T-cell (primary cell): ENCODE data around the gene ZNF792. TPM values are rescaled to one million over a fixed set of nuclear protein-coding genes. Genes with fewer than 3 reads are reported as not detected.
A peak's percentile ranks its signal among the peaks of the same experiment; 100 is the strongest.
"Not testable (repeated sequence)": the region's sequence is repeated elsewhere in the genome, so short reads cannot be mapped to it uniquely, and the experiment has no call there.

Experiments used
- ATAC-seq, 4 experiments: fragments of 200-7000 bp in 3 of 4; fragments of 150-1000 bp in 1 of 4; cut with Tn5 transposase; replicated peaks in 1 of 4; 1 replicate in 3 of 4; 2 replicates in 1 of 4; pipeline ENCODE4 v1.10.0; 2021; ENCODE audit warnings: moderate library complexity in 3 of 4, mild to moderate bottlenecking in 2 of 4, moderate number of reproducible peaks in 1 of 4
- CTCF ChIA-PET, 2 donors: fragments of 300-600 bp; sonication (Branson Sonifier 250); formaldehyde crosslinking; loops; one replicate each; lab custom pipeline; 2022; ENCODE audit warnings: antibody characterized with exemption in 2 of 2; lab: Charles Lee
- POLR2A ChIA-PET, 2 donors: fragments of 300-600 bp; sonication (Branson Sonifier 250); formaldehyde crosslinking; loops; one replicate each; lab custom pipeline; 2022; ENCODE audit warnings: antibody characterized with exemption in 2 of 2; lab: Charles Lee
- DNase-seq, 35 experiments: peaks; one replicate each; pipeline versions ENCODE4 v3.0.0 to v3.0.0-alpha.2; 2013 to 2023
- H3K27ac ChIP-seq: one replicate; pipeline ENCODE4 v1.5.1; 2013; ENCODE audit warnings: low read length
- H3K27me3 ChIP-seq, 2 experiments: replicated peaks in 1 of 2; 1 replicate in 1 of 2; 2 replicates in 1 of 2; pipeline versions ENCODE4 v1.6.1 to v1.7.0; 2013; ENCODE audit warnings: low read length in 1 of 2, mixed read lengths in 1 of 2; ENCODE audit not compliant: control insufficient read depth in 2 of 2, insufficient read depth in 2 of 2; ENCODE audit errors: extremely low read depth in 1 of 2
- H3K36me3 ChIP-seq, 2 donors: 1 replicate in 1 of 2; 2 replicates in 1 of 2; pipeline versions ENCODE4 v1.6.1 to v1.7.0; 2013; ENCODE audit warnings: low read length in 1 of 2; ENCODE audit not compliant: control insufficient read depth in 2 of 2, insufficient read depth in 1 of 2; ENCODE audit errors: extremely low read depth in 1 of 2
- H3K4me1 ChIP-seq, 2 experiments: 1 replicate in 1 of 2; 2 replicates in 1 of 2; pipeline versions ENCODE4 v1.6.1 to v1.7.0; 2013; ENCODE audit warnings: low read length in 2 of 2, mixed read lengths in 1 of 2; ENCODE audit not compliant: insufficient read depth in 2 of 2, control insufficient read depth in 1 of 2; ENCODE audit errors: extremely low read depth in 1 of 2
- H3K4me3 ChIP-seq, 2 donors: 1 replicate in 1 of 2; 2 replicates in 1 of 2; pipeline versions ENCODE4 v1.5.1 to v1.7.0; 2013; ENCODE audit warnings: mild to moderate bottlenecking in 2 of 2, low read length in 1 of 2, moderate library complexity in 1 of 2; ENCODE audit not compliant: control insufficient read depth in 1 of 2; ENCODE audit errors: extremely low read depth in 1 of 2
- H3K9me3 ChIP-seq: 2 replicates; pipeline ENCODE4 v1.7.0; 2013
- H3K27ac Mint-ChIP-seq, 2 donors: one replicate each; pipeline ENCODE4 v1.8.0; 2020 to 2021; ENCODE audit warnings: mild to moderate bottlenecking in 2 of 2, mixed read lengths in 2 of 2
- H3K27me3 Mint-ChIP-seq, 2 donors: one replicate each; pipeline ENCODE4 v1.8.0; 2021 to 2022; ENCODE audit warnings: mixed read lengths in 2 of 2
- H3K36me3 Mint-ChIP-seq: one replicate; pipeline ENCODE4 v1.8.0; 2021; ENCODE audit warnings: mixed read lengths
- H3K4me1 Mint-ChIP-seq, 3 donors: one replicate each; pipeline ENCODE4 v1.8.0; 2020 to 2022; ENCODE audit warnings: mixed read lengths in 3 of 3, mild to moderate bottlenecking in 1 of 3
- H3K4me3 Mint-ChIP-seq, 3 donors: one replicate each; pipeline ENCODE4 v1.8.0; 2020 to 2022; ENCODE audit warnings: mild to moderate bottlenecking in 3 of 3, mixed read lengths in 3 of 3, moderate library complexity in 3 of 3
- H3K9me3 Mint-ChIP-seq, 3 donors: one replicate each; pipeline ENCODE4 v1.8.0; 2020 to 2022; ENCODE audit warnings: mixed read lengths in 3 of 3
- WGBS: methylation state at CpG from one replicate; pipeline ENCODE4 v1.1.5; 2013; ENCODE audit warnings: missing lambda C conversion rate; ENCODE audit not compliant: insufficient coverage; 5-methylcytosine and 5-hydroxymethylcytosine counted together
- total RNA-seq, 35 experiments: library from RNA in 6 of 35; stranded (reverse) in 6 of 35; fragments of 120-200 nt in 1 of 35; gene quantifications; one replicate each; pipeline versions ENCODE4 v1.2.1 to v1.2.4 and lab custom pipeline; 2013 to 2026

The ZNF792 gene
- total RNA-seq, 5 donors from 2014 or later (not counting 1 experiment from before 2014, with no cell fraction given) = 14.1 to 29.0 (median 26.8) TPM

DNA sequence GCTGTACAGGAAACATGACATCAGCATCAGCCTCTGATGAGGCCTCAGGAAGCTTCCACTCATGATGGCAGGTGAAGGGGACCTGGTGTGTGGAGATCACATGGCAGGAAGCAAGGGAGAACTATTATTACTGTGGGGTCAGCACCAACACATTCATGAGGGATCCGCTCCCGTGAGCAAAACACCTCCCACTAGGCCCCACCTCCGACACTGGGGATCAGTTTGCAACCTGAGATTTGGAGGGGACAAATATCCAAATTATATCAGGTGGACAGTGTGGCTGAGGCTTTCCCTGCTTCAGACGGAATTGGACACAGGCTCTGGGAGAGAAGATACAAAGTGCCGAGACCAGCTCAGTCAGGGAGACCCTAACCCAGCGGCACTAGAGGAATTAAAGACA lies 5.7 kb upstream of the ZNF792 start:
- no peaks in the 10 kb centered on the region for H3K36me3 ChIP-seq
- Mint-ChIP-seq H3K9me3 (peaks cover 0 to 17% (median 8%) of the 10 kb centered on the region in 3 donors), H3K4me3 (no peak overlapping the region), H3K36me3 (peaks cover 9% of the 10 kb centered on the region), H3K4me1 (peaks cover 15 to 24% (median 23%) of the 10 kb centered on the region in 3 donors), H3K27me3 (no peaks in the 10 kb centered on the region), H3K27ac (peak overlapping the region in 1 of 2 donors; percentile 10)
- H3K4me1 ChIP-seq = peaks cover 8 to 20% of the 10 kb centered on the region in 2 experiments
- H3K27ac ChIP-seq = no peak overlapping the region
- POLR2A ChIA-PET = no interaction called here
- no peak overlapping the region for H3K4me3 ChIP-seq
- no peaks in the 10 kb centered on the region for H3K9me3 ChIP-seq
- CTCF ChIA-PET = no interaction called here
- no CpG with 5 or more reads among the region's 6 CpGs for WGBS
- no peak for ATAC-seq
- no peak for DNase-seq
- no peaks in the 10 kb centered on the region for H3K27me3 ChIP-seq

GRCh38 chr19:34967551-34967950 lies 3.5 kb upstream of the ZNF792 start:
- 100% methylated on average over 3 of the region's 6 CpGs for WGBS
- no peaks in the 10 kb centered on the region for H3K9me3 ChIP-seq
- no peaks in the 10 kb centered on the region for H3K36me3 ChIP-seq
- H3K27me3 ChIP-seq = no peaks in the 10 kb centered on the region
- Mint-ChIP-seq H3K9me3 (peaks cover 0 to 24% (median 14%) of the 10 kb centered on the region in 3 donors), H3K36me3 (peaks cover 17% of the 10 kb centered on the region), H3K27ac (peak overlapping the region in 1 of 2 donors; percentile 55), H3K27me3 (no peaks in the 10 kb centered on the region), H3K4me3 (no peak overlapping the region), H3K4me1 (peaks cover 9 to 12% (median 11%) of the 10 kb centered on the region in 3 donors)
- DNase-seq = no peak
- peaks cover 1 to 15% of the 10 kb centered on the region in 2 experiments for H3K4me1 ChIP-seq
- H3K4me3 ChIP-seq = no peak overlapping the region
- H3K27ac ChIP-seq = no peak overlapping the region
- ATAC-seq = no peak
- ChIA-PET POLR2A (no interaction called here), CTCF (interaction anchor here (0.6 to 0.9 kb wide), 2 partner anchors 47 to 271 kb away, joined by 3 to 8 read pairs; no protein-coding TSS in a partner anchor)

DNA sequence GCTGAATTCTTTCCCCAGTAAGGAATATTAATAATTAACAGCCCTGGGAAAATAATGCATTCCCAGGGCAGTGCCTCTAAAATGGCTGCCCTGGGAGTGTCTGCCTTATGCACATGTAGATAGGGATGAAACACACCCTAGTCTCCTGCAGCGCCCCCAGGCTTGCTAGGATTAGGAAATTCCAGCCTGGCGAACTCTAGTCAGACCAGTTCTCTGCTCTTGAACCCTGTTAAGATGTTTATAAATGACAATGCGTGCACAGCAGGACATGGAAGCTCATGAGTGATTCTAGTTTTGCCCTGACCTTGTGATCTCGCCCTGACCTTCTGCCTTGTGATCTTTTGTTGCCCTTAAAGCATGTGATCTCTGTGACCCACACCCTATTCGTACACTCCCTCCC lies 1.5 kb upstream of the ZNF792 start:
- 83% methylated on average over 1 of the region's 5 CpGs for WGBS
- POLR2A ChIA-PET = not testable (repeated sequence)
- H3K9me3 Mint-ChIP-seq = peaks cover 10 to 39% (median 29%) of the 10 kb centered on the region in 3 donors

DNA sequence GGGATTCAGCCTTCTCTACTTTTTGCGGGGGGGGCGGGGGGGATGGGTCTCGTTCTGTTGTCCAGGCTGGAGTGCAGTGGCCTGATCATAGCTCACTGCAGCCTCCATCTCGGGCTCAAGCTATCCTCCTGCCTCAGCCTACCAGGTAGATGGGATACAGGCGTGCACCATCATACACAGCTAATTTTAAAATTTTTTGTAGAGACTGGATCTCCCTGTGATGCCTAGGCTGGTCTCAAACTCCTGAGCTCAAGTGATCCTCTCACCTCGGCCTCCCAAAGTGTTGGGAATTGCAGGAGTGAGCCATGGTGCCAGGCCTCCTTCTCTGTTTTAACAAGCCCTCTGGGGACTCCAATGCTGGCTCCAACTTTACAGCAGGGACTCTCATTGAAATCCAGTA lies 569 bp upstream of the ZNF792 start:
- CTCF ChIA-PET = no interaction called here
- DNase-seq = no peak
- no peak overlapping the region for H3K27ac ChIP-seq

More for the DNA sequence above, 1.5 kb upstream of the ZNF792 start:
- H3K27me3 Mint-ChIP-seq, H3K9me3 ChIP-seq, ATAC-seq, H3K27me3 ChIP-seq, H3K4me3 ChIP-seq, H3K27ac ChIP-seq, DNase-seq, CTCF ChIA-PET, H3K36me3 ChIP-seq: not testable (repeated sequence)
- Mint-ChIP-seq H3K27ac (peak overlapping the region in 1 of 2 donors; percentile 6), H3K4me1 (peaks cover 23 to 29% (median 24%) of the 10 kb centered on the region in 3 donors), H3K4me3 (peak overlapping the region; percentile 34 to 95 (median 93)), H3K36me3 (peaks cover 38% of the 10 kb centered on the region)
- peaks cover 3 to 31% of the 10 kb centered on the region in 2 experiments for H3K4me1 ChIP-seq

DNA sequence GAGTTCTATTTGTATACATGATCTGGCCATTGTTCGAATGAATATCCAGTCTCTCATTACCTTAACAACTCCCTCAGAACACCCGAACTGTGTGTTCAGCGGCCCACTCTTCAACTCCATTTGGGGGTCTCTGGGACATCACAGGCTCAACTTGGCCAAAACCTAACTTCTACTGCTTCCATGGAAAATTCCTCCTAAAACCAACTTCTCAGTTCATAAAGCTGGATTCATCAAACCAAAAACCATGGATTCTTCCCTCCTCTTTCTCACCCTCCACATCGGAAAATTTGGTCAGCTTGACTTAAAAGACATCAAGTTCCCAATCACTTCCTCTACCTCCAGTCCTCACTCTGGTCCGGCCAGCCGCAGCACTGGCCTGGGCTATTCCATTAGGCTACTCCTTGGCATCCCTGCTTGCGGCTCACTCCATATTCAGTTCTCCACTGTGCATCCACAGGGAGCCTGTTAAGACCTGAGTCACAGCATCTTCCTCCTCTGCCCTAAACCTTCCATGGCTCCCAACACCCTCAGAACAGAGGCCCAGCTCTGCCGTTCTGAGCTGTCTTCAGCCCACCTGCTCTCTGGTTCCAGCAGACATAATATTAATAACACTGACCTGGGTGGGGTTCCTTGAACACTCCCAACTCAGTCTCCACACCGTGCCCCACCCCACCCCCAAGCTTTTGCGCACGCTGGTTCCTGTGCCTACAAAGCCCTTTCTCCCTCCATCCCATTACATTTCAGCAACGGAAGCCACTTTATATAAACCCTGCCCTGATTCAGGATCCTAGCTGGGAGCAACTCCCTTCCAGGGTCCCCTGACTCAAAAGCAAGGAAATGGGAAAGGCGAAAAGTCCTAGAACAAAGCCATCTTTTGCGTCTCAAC lies 1.1 kb downstream of the ZNF792 start:
- Mint-ChIP-seq H3K9me3 (peaks cover 20 to 57% (median 36%) of the 10 kb centered on the region in 3 donors), H3K4me3 (peak overlapping the region; percentile 93 to 97 (median 95)), H3K36me3 (peaks cover 60% of the 10 kb centered on the region), H3K27ac (peak overlapping the region; percentile 95), H3K27me3 (no peaks in the 10 kb centered on the region), H3K4me1 (peaks cover 24 to 34% (median 26%) of the 10 kb centered on the region in 3 donors)
- Histone ChIP-seq H3K27ac (peak overlapping the region; percentile 72), H3K4me1 (peaks cover 3 to 31% of the 10 kb centered on the region in 2 experiments), H3K36me3 (peaks cover 28 to 35% of the 10 kb centered on the region in 2 donors), H3K4me3 (peak overlapping the region; percentile 62 to 78), H3K9me3 (peaks cover 14% of the 10 kb centered on the region), H3K27me3 (no peaks in the 10 kb centered on the region)
- 33% methylated on average over 10 of the region's 14 CpGs for WGBS
- ATAC-seq (peak; percentile 4 to 16 (median 12)), DNase-seq (no peak)
- POLR2A ChIA-PET = interaction anchor here in 1 of 2 donors (0.6 kb wide), 1 partner anchor 36 kb away, joined by 3 read pairs; no protein-coding TSS in a partner anchor
- CTCF ChIA-PET = interaction anchor here in 1 of 2 donors (1.6 kb wide), 1 partner anchor 52 kb away, joined by 4 read pairs; no protein-coding TSS in a partner anchor

More for the DNA sequence above, 569 bp upstream of the ZNF792 start:
- Mint-ChIP-seq H3K4me1 (peaks cover 24 to 34% (median 26%) of the 10 kb centered on the region in 3 donors), H3K9me3 (peaks cover 19 to 48% (median 36%) of the 10 kb centered on the region in 3 donors), H3K36me3 (peaks cover 47% of the 10 kb centered on the region), H3K27ac (peak overlapping the region; percentile 72 to 74), H3K27me3 (no peaks in the 10 kb centered on the region), H3K4me3 (peak overlapping the region; percentile 78 to 95 (median 93))
- Histone ChIP-seq H3K36me3 (peaks cover 11 to 18% of the 10 kb centered on the region in 2 donors), H3K9me3 (peaks cover 3% of the 10 kb centered on the region), H3K4me1 (peaks cover 3 to 31% of the 10 kb centered on the region in 2 experiments), H3K27me3 (no peaks in the 10 kb centered on the region), H3K4me3 (peak overlapping the region in 1 of 2 donors; percentile 62)
- no CpG with 5 or more reads among the region's 6 CpGs for WGBS
- ATAC-seq = no peak
- POLR2A ChIA-PET = no interaction called here
